ENCODE results near the gene HSPB2. TPM values are rescaled to one million over a fixed set of nuclear protein-coding genes. Genes with fewer than 3 reads are reported as not detected.
A peak's percentile ranks its signal among the peaks of the same experiment; 100 is the strongest.
"Not testable (repeated sequence)": the region's sequence is repeated elsewhere in the genome, so short reads cannot be mapped to it uniquely, and the experiment has no call there.

HSPB2 gene
- total and polyA plus RNA-seq, 5 donors from 2014 or later: not detected

DNA sequence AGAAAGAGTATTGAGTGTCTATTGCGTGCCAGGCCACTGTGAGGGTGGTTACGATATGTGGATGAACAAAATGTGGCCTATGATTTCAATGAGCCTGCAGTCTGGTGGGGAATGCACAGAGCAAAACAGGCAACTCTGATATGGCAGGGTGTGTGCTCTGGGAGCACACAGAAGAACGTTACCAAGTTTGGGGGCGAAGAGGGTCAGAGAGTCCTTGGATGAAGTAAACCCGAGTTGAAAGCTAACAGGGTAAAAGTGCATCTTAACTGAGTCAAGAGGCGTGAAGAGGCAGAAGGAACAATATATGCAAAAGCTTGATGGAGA, 32.9 kb upstream of the HSPB2 start:
- Histone ChIP-seq H3K36me3 (ENCODE audit: control insufficient read depth, insufficient read depth, low read length) (peaks cover 7% of the 10 kb centered on the region), H3K4me3 (ENCODE audit: low read depth, low read length) (peak overlapping the region; percentile 93), H3K9me3 (ENCODE audit: control insufficient read depth in 2 of 2, low read length in 2 of 2) (no peaks in the 10 kb centered on the region), H3K4me1 (ENCODE audit: control insufficient read depth, insufficient read depth, low read length, poor library complexity, severe bottlenecking) (peaks cover 16% of the 10 kb centered on the region), H3K27me3 (ENCODE audit: control insufficient read depth, insufficient read depth, low read length) (no peaks in the 10 kb centered on the region), H3K27ac (ENCODE audit: insufficient read depth, low read length, poor library complexity, severe bottlenecking) (peak overlapping the region; percentile 99)
- DNase-seq (no peak), ATAC-seq (ENCODE audit: low read depth in 2 of 2) (no peak)
- Mint-ChIP-seq H3K4me3 (peak overlapping the region; percentile 94 to 95 (median 94)), H3K27ac (peak overlapping the region; percentile 99 to 100 (median 100)), H3K27me3 (no peaks in the 10 kb centered on the region), H3K9me3 (peaks cover 0 to 3% (median 0%) of the 10 kb centered on the region in 7 donors), H3K36me3 (peaks cover 20% of the 10 kb centered on the region), H3K4me1 (peaks cover 9 to 31% (median 11%) of the 10 kb centered on the region in 4 donors)

DNA sequence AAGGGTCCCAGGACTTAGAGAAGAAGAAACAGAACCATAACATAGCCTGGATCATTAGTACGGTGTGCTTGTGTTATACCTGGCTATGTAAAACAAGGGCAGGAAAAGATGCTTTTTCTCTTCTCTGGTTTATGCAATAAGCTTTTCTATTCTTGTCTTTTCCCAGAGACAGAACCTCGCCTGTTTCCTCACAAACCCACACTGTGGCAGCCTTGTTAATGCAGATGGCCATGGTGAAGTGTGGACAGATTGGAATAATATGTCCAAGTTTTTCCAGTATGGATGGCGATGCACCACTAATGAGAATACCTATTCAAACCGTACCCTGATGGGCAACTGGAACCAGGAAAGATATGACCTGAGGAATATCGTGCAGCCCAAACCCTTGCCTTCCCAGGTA, 30.3 kb upstream of the HSPB2 start:
- Mint-ChIP-seq H3K9me3 (peaks cover 0 to 3% (median 0%) of the 10 kb centered on the region in 7 donors), H3K27me3 (no peaks in the 10 kb centered on the region)
- H3K27ac ChIP-seq (ENCODE audit: insufficient read depth, low read length, poor library complexity, severe bottlenecking): no peak overlapping the region

DNA sequence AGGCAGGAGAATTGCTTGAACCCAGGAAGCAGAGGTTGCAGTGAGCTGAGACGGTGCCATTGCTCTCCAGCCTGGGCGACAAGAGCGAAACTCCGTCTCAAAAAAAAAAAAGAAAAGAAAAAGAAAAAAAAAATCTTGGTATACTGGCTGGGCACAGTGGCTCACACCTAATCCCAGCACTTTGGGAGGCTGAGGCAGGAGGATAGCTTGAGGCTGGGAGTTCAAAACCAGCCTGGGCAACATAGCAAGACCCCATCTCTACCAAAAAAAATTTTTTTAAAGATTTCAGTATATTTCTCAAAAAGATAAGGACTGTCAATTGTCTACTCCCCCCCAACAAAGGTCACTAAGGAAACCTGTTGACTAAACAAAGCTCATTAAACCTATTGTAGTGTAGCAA, 27.5 kb upstream of the HSPB2 start:
- H3K27me3 ChIP-seq (ENCODE audit: control insufficient read depth, insufficient read depth, low read length); H3K36me3 ChIP-seq (ENCODE audit: control insufficient read depth, insufficient read depth, low read length); DNase-seq; H3K27ac Mint-ChIP-seq; ATAC-seq (ENCODE audit: low read depth in 2 of 2); H3K27me3 Mint-ChIP-seq; H3K9me3 Mint-ChIP-seq; H3K4me1 ChIP-seq (ENCODE audit: control insufficient read depth, insufficient read depth, low read length, poor library complexity, severe bottlenecking); H3K9me3 ChIP-seq (ENCODE audit: control insufficient read depth in 2 of 2, low read length in 2 of 2); H3K4me1 Mint-ChIP-seq; H3K4me3 Mint-ChIP-seq; H3K27ac ChIP-seq (ENCODE audit: insufficient read depth, low read length, poor library complexity, severe bottlenecking); H3K4me3 ChIP-seq (ENCODE audit: low read depth, low read length): not testable (repeated sequence)
- H3K36me3 Mint-ChIP-seq: peaks cover 14% of the 10 kb centered on the region

More for the DNA sequence above, 30.3 kb upstream of the HSPB2 start:
- H3K9me3 ChIP-seq (ENCODE audit: control insufficient read depth in 2 of 2, low read length in 2 of 2): no peaks in the 10 kb centered on the region
- H3K36me3 Mint-ChIP-seq: peaks cover 14% of the 10 kb centered on the region
- H3K36me3 ChIP-seq (ENCODE audit: control insufficient read depth, insufficient read depth, low read length): no peaks in the 10 kb centered on the region
- no peak for ATAC-seq (ENCODE audit: low read depth in 2 of 2)
- H3K4me1 ChIP-seq (ENCODE audit: control insufficient read depth, insufficient read depth, low read length, poor library complexity, severe bottlenecking): peaks cover 16% of the 10 kb centered on the region
- no peak overlapping the region for H3K27ac Mint-ChIP-seq
- H3K4me1 Mint-ChIP-seq: peaks cover 9 to 26% (median 10%) of the 10 kb centered on the region in 4 donors
- no peak overlapping the region for H3K4me3 Mint-ChIP-seq
- H3K4me3 ChIP-seq (ENCODE audit: low read depth, low read length): no peak overlapping the region
- no peaks in the 10 kb centered on the region for H3K27me3 ChIP-seq (ENCODE audit: control insufficient read depth, insufficient read depth, low read length)
- DNase-seq: no peak

DNA sequence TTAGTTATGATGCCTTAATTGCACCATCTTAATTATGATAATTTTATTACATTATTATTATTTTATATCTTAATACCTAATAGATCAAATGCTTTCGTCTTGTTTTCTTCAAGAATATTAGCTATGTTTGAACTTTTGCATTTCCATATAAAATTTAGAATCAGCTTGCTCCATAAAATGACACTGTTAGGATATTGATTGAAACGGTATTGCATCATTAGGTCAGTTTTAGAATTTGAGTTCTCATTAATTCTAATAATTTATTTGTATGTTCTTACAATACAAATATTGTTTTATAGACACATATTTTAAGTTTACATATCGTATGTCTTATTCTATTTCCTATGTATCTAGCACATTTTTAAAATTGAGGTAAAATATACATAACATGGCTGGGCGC, 26.5 kb upstream of the HSPB2 start:
- Mint-ChIP-seq H3K27ac (no peak overlapping the region), H3K4me1 (peaks cover 0 to under 1% (median 0%) of the 10 kb centered on the region in 4 donors), H3K27me3 (no peaks in the 10 kb centered on the region), H3K4me3 (no peak overlapping the region), H3K9me3 (no peaks in the 10 kb centered on the region), H3K36me3 (peaks cover 21% of the 10 kb centered on the region)
- no peak overlapping the region for H3K27ac ChIP-seq (ENCODE audit: insufficient read depth, low read length, poor library complexity, severe bottlenecking)
- no peaks in the 10 kb centered on the region for H3K4me1 ChIP-seq (ENCODE audit: control insufficient read depth, insufficient read depth, low read length, poor library complexity, severe bottlenecking)
- ATAC-seq (ENCODE audit: low read depth in 2 of 2): no peak
- H3K4me3 ChIP-seq (ENCODE audit: low read depth, low read length): no peak overlapping the region
- no peaks in the 10 kb centered on the region for H3K36me3 ChIP-seq (ENCODE audit: control insufficient read depth, insufficient read depth, low read length)
- no peak for DNase-seq
- H3K27me3 ChIP-seq (ENCODE audit: control insufficient read depth, insufficient read depth, low read length): no peaks in the 10 kb centered on the region
- no peaks in the 10 kb centered on the region for H3K9me3 ChIP-seq (ENCODE audit: control insufficient read depth in 2 of 2, low read length in 2 of 2)

DNA sequence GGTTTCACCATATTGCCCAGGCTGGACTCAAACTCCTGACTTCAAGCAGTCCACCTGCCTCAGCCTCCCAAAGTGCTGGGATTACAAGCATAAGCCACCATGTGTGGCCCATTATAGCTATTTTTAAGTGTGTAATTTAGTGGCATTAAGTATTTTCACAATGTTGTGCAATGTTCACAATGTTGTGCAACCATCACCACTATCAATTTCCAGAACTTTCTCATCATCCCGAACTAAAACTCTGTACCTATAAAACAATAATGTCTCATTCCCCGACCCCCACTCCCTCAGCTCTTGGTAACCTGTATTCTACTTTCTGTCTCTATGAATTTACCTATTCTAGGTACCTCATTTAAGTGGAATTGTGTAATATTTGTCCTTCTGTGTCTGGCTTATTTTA, 25.7 kb upstream of the HSPB2 start:
- H3K27ac Mint-ChIP-seq: no peak overlapping the region
- H3K4me3 ChIP-seq (ENCODE audit: low read depth, low read length): no peak overlapping the region
- H3K4me3 Mint-ChIP-seq: no peak overlapping the region
- H3K9me3 Mint-ChIP-seq: no peaks in the 10 kb centered on the region
- no peaks in the 10 kb centered on the region for H3K4me1 ChIP-seq (ENCODE audit: control insufficient read depth, insufficient read depth, low read length, poor library complexity, severe bottlenecking)
- H3K36me3 Mint-ChIP-seq: peaks cover 21% of the 10 kb centered on the region
- H3K4me1 Mint-ChIP-seq: no peaks in the 10 kb centered on the region
- no peaks in the 10 kb centered on the region for H3K9me3 ChIP-seq (ENCODE audit: control insufficient read depth in 2 of 2, low read length in 2 of 2)
- no peaks in the 10 kb centered on the region for H3K36me3 ChIP-seq (ENCODE audit: control insufficient read depth, insufficient read depth, low read length)
- H3K27me3 ChIP-seq (ENCODE audit: control insufficient read depth, insufficient read depth, low read length): no peaks in the 10 kb centered on the region
- no peak for DNase-seq
- H3K27me3 Mint-ChIP-seq: no peaks in the 10 kb centered on the region
- no peak overlapping the region for H3K27ac ChIP-seq (ENCODE audit: insufficient read depth, low read length, poor library complexity, severe bottlenecking)
- ATAC-seq (ENCODE audit: low read depth in 2 of 2): no peak

DNA sequence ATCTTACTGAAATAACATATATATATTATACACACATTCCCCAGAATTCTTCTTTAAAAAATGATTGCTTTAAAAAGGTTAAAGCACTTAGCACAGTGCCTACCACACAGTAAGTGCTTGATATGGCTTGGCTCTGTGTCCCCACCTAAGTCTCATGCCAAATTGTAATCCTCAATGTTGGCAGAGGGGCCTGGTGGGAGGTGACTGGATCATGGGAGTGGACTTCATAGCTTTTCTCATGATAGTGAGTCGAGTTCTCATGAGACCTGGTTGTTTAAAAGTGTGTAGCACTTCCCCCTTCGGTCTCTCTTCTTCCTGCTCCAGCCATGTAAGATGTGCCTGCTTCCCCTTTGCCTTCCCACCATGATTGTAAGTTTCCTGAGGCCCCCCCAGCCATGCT, 7.1 kb upstream of the HSPB2 start:
- no peak overlapping the region for H3K4me3 Mint-ChIP-seq
- Histone ChIP-seq H3K27me3 (ENCODE audit: control insufficient read depth, insufficient read depth, low read length) (peaks cover 20% of the 10 kb centered on the region), H3K36me3 (ENCODE audit: control insufficient read depth, insufficient read depth, low read length) (no peaks in the 10 kb centered on the region), H3K9me3 (ENCODE audit: control insufficient read depth in 2 of 2, low read length in 2 of 2) (no peaks in the 10 kb centered on the region), H3K4me3 (ENCODE audit: low read depth, low read length) (no peak overlapping the region), H3K27ac (ENCODE audit: insufficient read depth, low read length, poor library complexity, severe bottlenecking) (no peak overlapping the region), H3K4me1 (ENCODE audit: control insufficient read depth, insufficient read depth, low read length, poor library complexity, severe bottlenecking) (no peaks in the 10 kb centered on the region)
- no peak overlapping the region for H3K27ac Mint-ChIP-seq
- H3K9me3 Mint-ChIP-seq: peaks cover 0 to 2% (median 0%) of the 10 kb centered on the region in 7 donors
- DNase-seq (no peak), ATAC-seq (ENCODE audit: low read depth in 2 of 2) (no peak)
- peaks cover 46% of the 10 kb centered on the region for H3K27me3 Mint-ChIP-seq
- H3K36me3 Mint-ChIP-seq: no peaks in the 10 kb centered on the region
- no peaks in the 10 kb centered on the region for H3K4me1 Mint-ChIP-seq

DNA sequence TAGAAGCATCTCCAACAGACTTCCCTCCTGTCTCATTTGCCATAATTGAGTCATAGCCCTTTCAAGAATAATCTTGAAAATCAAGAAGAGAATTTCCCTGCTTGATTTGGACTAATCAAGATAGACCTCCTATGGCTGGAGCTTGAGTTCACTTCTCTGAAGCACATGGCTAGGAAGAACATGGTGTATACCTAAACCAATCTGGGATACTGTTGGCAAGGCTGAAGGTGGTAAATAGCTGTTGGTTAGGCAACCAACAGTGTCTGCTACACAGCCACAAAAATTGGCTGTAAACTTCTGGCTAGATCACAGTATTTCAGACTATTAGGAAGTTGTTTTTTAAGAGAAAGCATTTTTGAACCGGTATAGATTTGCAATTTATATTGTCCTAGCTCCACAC, 5.9 kb upstream of the HSPB2 start:
- H3K4me3 Mint-ChIP-seq: no peak overlapping the region
- ATAC-seq (ENCODE audit: low read depth in 2 of 2): no peak

DNA sequence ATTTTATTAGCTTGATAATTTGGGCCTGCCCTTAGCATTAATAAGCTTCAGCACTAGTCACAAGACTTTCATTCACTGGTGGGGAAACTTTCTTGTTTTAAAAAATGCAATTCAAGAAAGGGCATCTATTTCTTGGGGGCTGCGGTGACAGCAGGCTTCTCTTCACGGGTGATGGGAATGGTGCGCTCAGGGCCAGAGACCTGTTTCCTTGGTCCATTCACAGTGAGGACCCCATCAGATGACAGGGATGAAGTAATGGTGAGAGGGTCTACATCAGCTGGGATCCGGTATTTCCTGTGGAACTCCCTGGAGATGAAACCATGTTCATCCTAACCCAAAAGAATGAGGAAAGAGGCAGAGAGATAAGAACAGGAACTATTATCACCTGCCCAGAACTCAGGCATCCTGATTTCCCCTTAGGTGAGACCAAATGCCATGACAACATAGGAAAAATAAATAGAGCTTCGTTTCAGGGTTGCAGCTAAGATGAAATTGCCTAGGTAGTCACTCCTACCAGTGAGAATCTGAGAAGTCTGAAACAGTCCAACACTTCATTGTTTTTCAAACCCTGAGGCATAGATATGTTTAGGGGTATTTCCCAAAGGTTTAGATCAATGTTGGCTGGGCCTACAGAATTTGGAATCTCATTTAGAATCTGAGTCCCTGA, 3.8 kb upstream of the HSPB2 start:
- Mint-ChIP-seq H3K27me3 (peaks cover 52% of the 10 kb centered on the region), H3K9me3 (no peaks in the 10 kb centered on the region), H3K36me3 (no peaks in the 10 kb centered on the region), H3K4me1 (no peaks in the 10 kb centered on the region), H3K4me3 (no peak overlapping the region), H3K27ac (no peak overlapping the region)
- no peak overlapping the region for H3K27ac ChIP-seq (ENCODE audit: insufficient read depth, low read length, poor library complexity, severe bottlenecking)
- DNase-seq (no peak), ATAC-seq (ENCODE audit: low read depth in 2 of 2) (no peak)
- no peaks in the 10 kb centered on the region for H3K36me3 ChIP-seq (ENCODE audit: control insufficient read depth, insufficient read depth, low read length)
- H3K4me3 ChIP-seq (ENCODE audit: low read depth, low read length): no peak overlapping the region
- no peaks in the 10 kb centered on the region for H3K4me1 ChIP-seq (ENCODE audit: control insufficient read depth, insufficient read depth, low read length, poor library complexity, severe bottlenecking)
- H3K9me3 ChIP-seq (ENCODE audit: control insufficient read depth in 2 of 2, low read length in 2 of 2): no peaks in the 10 kb centered on the region
- H3K27me3 ChIP-seq (ENCODE audit: control insufficient read depth, insufficient read depth, low read length): peaks cover 18% of the 10 kb centered on the region

More for the DNA sequence above, 5.9 kb upstream of the HSPB2 start:
- peaks cover 20% of the 10 kb centered on the region for H3K27me3 ChIP-seq (ENCODE audit: control insufficient read depth, insufficient read depth, low read length)
- H3K27me3 Mint-ChIP-seq: peaks cover 56% of the 10 kb centered on the region
- H3K4me3 ChIP-seq (ENCODE audit: low read depth, low read length): no peak overlapping the region
- H3K9me3 ChIP-seq (ENCODE audit: control insufficient read depth in 2 of 2, low read length in 2 of 2): no peaks in the 10 kb centered on the region
- no peaks in the 10 kb centered on the region for H3K36me3 Mint-ChIP-seq
- no peaks in the 10 kb centered on the region for H3K4me1 ChIP-seq (ENCODE audit: control insufficient read depth, insufficient read depth, low read length, poor library complexity, severe bottlenecking)
- H3K4me1 Mint-ChIP-seq: no peaks in the 10 kb centered on the region
- H3K27ac ChIP-seq (ENCODE audit: insufficient read depth, low read length, poor library complexity, severe bottlenecking): no peak overlapping the region
- no peak overlapping the region for H3K27ac Mint-ChIP-seq
- no peaks in the 10 kb centered on the region for H3K36me3 ChIP-seq (ENCODE audit: control insufficient read depth, insufficient read depth, low read length)
- H3K9me3 Mint-ChIP-seq: peaks cover 0 to 2% (median 0%) of the 10 kb centered on the region in 7 donors
- no peak for DNase-seq

Measured in CD4-positive, CD25-positive, alpha-beta regulatory T cell (primary cell).